Activated CD8-positive, alpha-beta memory T cell treated with anti-CD3 and anti-CD28 coated beads, Interleukin-2, amount 10 ng/mL, durations not matched to agents 7 days and 5 days (primary cell): ENCODE data around the gene ZNF584. TPM values are rescaled to one million over a fixed set of nuclear protein-coding genes. Genes with fewer than 3 reads are reported as not detected.
"Not testable (repeated sequence)": the region's sequence is repeated elsewhere in the genome, so short reads cannot be mapped to it uniquely, and the experiment has no call there.

Experiments used
- ATAC-seq: fragments of 150-1000 bp; cut with Tn5 transposase; one replicate; pipeline ENCODE4 v1.10.0; 2021; ENCODE audit warnings: moderate library complexity
- CTCF ChIA-PET: fragments of 350-600 bp; sonication (Branson Sonifier 250); formaldehyde crosslinking; loops from one replicate; lab custom pipeline; 2021; ENCODE audit warnings: antibody characterized with exemption; lab: Charles Lee
- DNase-seq: peaks from one replicate; pipeline ENCODE4 v3.0.0-alpha.2; 2020
- H3K27ac Mint-ChIP-seq: one replicate; pipeline ENCODE4 v1.8.0; 2021; ENCODE audit warnings: mild to moderate bottlenecking, mixed read lengths
- H3K27me3 Mint-ChIP-seq: one replicate; pipeline ENCODE4 v1.8.0; 2021; ENCODE audit warnings: mixed read lengths
- H3K36me3 Mint-ChIP-seq: one replicate; pipeline ENCODE4 v1.8.0; 2021; ENCODE audit warnings: mild to moderate bottlenecking, mixed read lengths
- H3K4me1 Mint-ChIP-seq: one replicate; pipeline ENCODE4 v1.8.0; 2021; ENCODE audit warnings: mixed read lengths
- H3K4me3 Mint-ChIP-seq: one replicate; pipeline ENCODE4 v1.8.0; 2021; ENCODE audit warnings: mild to moderate bottlenecking, moderate library complexity, mixed read lengths
- H3K9me3 Mint-ChIP-seq: one replicate; pipeline ENCODE4 v1.8.0; 2022; ENCODE audit warnings: low read depth, mixed read lengths
- total RNA-seq, 2 experiments: library from RNA; stranded (reverse); gene quantifications; one replicate each; pipeline ENCODE4 v1.2.3, GENCODE V29; 2021

The ZNF584 gene
- total RNA-seq, 2 experiments from 2014 or later: 7.8 to 11.2 TPM

DNA sequence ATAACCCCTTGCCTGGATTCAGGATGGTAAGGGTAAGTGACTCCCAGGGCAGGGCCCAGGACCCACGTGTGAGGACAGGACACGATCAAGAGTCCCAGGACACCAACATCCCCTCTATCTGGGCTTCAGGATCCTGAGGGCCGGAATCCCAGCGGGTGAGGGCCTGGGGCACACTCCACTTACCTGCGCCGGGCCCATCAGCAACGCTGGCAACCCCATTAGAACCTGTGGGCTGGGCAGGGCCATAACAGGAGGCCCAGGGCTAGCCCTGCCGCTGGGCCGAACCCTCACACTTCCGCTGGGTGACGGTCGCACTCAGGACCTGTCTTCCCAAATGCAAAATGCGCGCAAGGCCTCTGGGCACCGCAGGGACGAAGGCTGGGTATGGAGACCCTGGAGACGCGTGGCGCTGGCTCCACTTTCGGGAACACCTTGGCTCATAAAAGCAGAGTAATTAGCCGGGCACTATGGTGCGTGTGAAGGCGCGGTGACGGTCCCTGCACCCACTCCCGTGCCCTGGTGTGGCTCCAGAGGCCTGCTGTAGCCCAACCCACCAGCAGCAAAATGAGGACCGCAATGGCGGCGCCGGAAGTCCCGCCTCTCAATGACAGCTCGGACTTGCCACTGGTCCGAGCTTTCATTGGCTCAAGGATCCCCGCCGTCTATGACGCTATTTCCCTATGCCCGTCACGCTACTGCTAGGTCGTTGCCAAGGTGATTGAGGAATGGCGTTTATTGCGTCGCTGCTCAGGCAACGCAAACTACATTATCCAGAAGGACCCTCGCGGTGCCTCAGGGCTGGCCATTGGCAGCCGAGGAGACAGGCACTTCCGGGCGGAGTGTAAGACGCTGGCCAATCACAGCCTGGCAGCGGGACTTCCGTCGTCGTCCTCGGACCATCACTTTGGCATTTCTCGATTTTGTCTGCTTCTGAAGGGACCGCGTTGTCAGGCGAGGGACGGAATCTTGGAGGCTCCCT, 31.4 kb downstream of the ZNF584 start, which contains the start of gene ZNF132:
Gene ZNF132 (minus strand): TSS at position 578 of the 979 bp plus-strand sequence. CDS start 332 bp downstream, at position 246.
- Mint-ChIP-seq H3K27me3 (peaks cover 2% of the 10 kb centered on the region), H3K4me3 (peak within 1 kb of the TSS; percentile 82), H3K36me3 (peaks cover 51% of the 10 kb centered on the region), H3K9me3 (peaks cover 33% of the 10 kb centered on the region), H3K4me1 (peaks cover 28% of the 10 kb centered on the region), H3K27ac (peak within 1 kb of the TSS; percentile 92)
- ATAC-seq (peak; percentile 97), DNase-seq (peak; percentile 99)
- CTCF ChIA-PET: interaction anchor here (0.9 to 1.5 kb wide), 5 partner anchors 11 to 220 kb away, joined by 3 to 5 read pairs (median 4); partner anchors contain the start of genes ZNF324B and ZNF584

GRCh38 chr19:58440556-58440955, 32.1 kb downstream of the ZNF584 start:
- Mint-ChIP-seq H3K27ac (peak overlapping the region; percentile 92), H3K9me3 (peaks cover 29% of the 10 kb centered on the region), H3K4me1 (peaks cover 28% of the 10 kb centered on the region), H3K4me3 (peak overlapping the region; percentile 82), H3K36me3 (peaks cover 44% of the 10 kb centered on the region), H3K27me3 (peaks cover 2% of the 10 kb centered on the region)
- no peak for ATAC-seq
- CTCF ChIA-PET: interaction anchor here (0.9 to 1.5 kb wide), 5 partner anchors 11 to 221 kb away, joined by 3 to 5 read pairs (median 4); partner anchors contain the start of genes ZNF324B and ZNF584
- DNase-seq: no peak

DNA sequence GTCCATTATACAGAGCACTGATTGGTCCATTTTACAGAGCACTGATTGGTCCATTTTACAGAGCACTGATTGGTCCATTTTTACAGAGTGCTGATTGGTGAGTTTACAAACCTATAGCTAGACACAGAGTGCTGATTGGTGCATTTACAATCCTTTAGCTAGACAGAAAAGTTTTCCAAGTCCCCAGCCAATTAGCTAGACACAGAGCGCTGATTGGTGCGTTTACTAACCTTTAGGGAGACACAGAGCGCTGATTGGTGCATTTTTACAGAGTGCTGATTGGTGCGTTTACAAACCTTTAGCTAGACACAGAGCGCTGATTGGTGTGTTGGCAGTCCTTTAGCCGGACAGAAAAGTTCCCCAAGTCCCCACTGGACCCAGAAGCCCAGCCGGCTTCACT, 34.5 kb downstream of the ZNF584 start:
- H3K36me3 Mint-ChIP-seq: peaks cover 23% of the 10 kb centered on the region
- DNase-seq, H3K4me3 Mint-ChIP-seq, ATAC-seq, CTCF ChIA-PET, H3K27me3 Mint-ChIP-seq, H3K27ac Mint-ChIP-seq: not testable (repeated sequence)
- peaks cover 23% of the 10 kb centered on the region for H3K4me1 Mint-ChIP-seq
- peaks cover 18% of the 10 kb centered on the region for H3K9me3 Mint-ChIP-seq

- H3K4me3 Mint-ChIP-seq, H3K27ac Mint-ChIP-seq, CTCF ChIA-PET, H3K36me3 Mint-ChIP-seq, H3K27me3 Mint-ChIP-seq, ATAC-seq, DNase-seq, H3K9me3 Mint-ChIP-seq: not testable (repeated sequence)
- H3K4me1 Mint-ChIP-seq: peaks cover 20% of the 10 kb centered on the region
These were observed 40.4 kb downstream of the ZNF584 start for GRCh38 chr19:58448860-58449259.

DNA sequence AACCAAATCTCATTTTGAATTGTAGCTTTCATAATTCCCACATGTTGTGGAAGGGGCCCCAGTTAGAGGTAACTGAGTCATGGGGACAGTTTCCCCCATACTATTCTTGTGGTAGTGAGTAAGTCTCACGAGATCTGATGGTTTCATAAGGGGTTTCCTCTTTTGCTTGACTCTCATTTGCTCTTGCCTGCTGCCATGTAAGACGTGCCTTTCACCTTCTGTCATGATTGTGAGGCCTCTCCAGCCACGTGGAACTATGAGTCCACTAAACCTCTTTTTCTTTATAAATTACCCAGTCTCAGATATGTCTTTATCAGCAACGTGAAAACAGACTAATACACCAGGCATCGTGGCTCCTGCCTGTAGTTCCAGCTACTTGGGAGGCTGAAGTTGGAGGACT, 41.5 kb downstream of the ZNF584 start:
- not testable (repeated sequence) for ATAC-seq, H3K27ac Mint-ChIP-seq, H3K27me3 Mint-ChIP-seq, H3K9me3 Mint-ChIP-seq, H3K4me3 Mint-ChIP-seq, DNase-seq
- CTCF ChIA-PET: interaction anchor here (1.9 kb wide), 1 partner anchor 17 kb away, joined by 4 read pairs; the partner anchor contains the start of gene ZNF324
- Mint-ChIP-seq H3K36me3 (peaks cover 14% of the 10 kb centered on the region), H3K4me1 (peaks cover 20% of the 10 kb centered on the region)

DNA sequence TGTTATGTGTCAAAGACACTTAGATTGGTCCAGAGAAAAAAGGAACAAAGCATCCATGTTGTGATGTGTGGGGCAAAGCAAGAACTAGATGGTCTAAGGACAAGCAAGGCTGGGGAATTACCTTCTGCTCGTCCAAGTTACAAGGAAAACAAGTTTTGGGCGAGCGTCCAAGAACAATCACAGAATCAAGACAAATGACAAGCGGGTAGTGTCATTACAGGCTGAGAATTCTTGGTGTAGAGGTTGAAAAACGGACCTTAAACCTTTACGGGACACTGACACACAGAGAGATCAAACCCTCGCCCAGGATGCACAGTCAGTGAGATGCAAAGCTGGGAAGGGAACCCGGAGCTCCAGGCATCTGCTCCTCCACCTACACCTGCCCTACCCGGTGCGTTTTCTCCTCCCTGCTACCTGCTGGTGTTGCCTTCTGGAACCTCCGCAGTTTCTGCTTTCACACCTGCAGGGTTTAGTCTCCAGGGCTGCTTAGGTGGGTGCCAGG, 42.5 kb downstream of the ZNF584 start:
- DNase-seq: no peak
- Mint-ChIP-seq H3K4me3 (peak overlapping the region; percentile 74), H3K9me3 (peaks cover 9% of the 10 kb centered on the region), H3K27ac (no peak overlapping the region), H3K4me1 (peaks cover 20% of the 10 kb centered on the region), H3K36me3 (peaks cover 14% of the 10 kb centered on the region), H3K27me3 (peaks cover 5% of the 10 kb centered on the region)
- CTCF ChIA-PET: interaction anchor here (0.7 to 1.9 kb wide), 7 partner anchors 11 to 69 kb away, joined by 3 to 7 read pairs (median 4); partner anchors contain the start of genes ZBTB45, ZNF132, ZNF324 and ZNF584
- peak; percentile 26 for ATAC-seq

DNA sequence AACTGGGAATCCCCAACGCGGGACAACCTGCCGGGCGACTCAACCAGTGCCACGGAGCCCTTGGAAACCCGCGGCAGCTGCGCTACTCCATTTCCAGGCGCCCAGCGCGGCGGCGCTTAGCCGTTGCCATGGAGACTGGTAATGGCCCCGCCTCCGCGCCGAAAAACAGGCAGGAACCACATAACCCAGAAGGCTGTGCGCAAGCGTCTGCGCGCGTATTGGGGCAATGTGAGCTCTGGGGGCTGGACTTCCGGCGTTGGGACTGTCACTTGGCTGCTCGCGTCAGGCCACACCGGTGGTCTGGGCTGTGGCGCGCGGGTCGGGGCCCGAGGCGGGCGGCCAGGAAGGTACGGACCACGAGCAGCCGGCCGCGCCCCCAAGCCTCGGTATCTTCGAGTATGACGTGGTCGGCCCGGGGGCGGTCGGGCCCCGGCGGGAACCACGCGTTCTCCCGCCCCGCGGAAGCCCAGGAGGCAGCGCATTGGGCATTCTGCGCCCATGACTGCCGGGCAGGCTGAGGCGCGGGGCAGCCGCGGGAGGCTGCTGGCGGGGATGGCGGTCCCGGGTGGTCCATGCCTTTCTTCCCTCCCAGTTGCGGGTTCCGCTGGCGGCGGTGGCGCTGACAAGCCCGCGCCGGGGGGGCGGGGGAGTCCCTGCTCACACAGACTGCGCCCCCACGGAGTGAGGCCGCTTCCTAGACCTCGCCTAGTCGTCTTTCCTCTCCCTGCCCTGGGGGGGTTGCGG, 43.1 kb downstream of the ZNF584 start, which contains the start of gene ZNF324B:
Gene ZNF324B (plus strand): TSS at position 265 of the 744 bp plus-strand sequence. CDS start 2,080 bp downstream, outside the sequence.
- H3K4me3 Mint-ChIP-seq: peak within 1 kb of the TSS; percentile 74
- H3K4me1 Mint-ChIP-seq: peaks cover 20% of the 10 kb centered on the region
- CTCF ChIA-PET: interaction anchor here (0.9 to 1.9 kb wide), 6 partner anchors 11 to 68 kb away, joined by 3 to 7 read pairs (median 4); partner anchors contain the start of genes ZBTB45, ZNF132 and ZNF324
- H3K27me3 Mint-ChIP-seq: peaks cover 5% of the 10 kb centered on the region
- H3K36me3 Mint-ChIP-seq: peaks cover 15% of the 10 kb centered on the region
- DNase-seq (peak; percentile 98), ATAC-seq (peak; percentile 98)
- peak within 1 kb of the TSS; percentile 58 for H3K27ac Mint-ChIP-seq
- H3K9me3 Mint-ChIP-seq: peaks cover 9% of the 10 kb centered on the region

GRCh38 chr19:58453743-58454142, 45.3 kb downstream of the ZNF584 start:
- no peak for DNase-seq
- Mint-ChIP-seq H3K36me3 (peaks cover 23% of the 10 kb centered on the region), H3K4me3 (no peak overlapping the region), H3K27ac (no peak overlapping the region), H3K27me3 (peaks cover 3% of the 10 kb centered on the region), H3K9me3 (peaks cover 2% of the 10 kb centered on the region), H3K4me1 (peaks cover 20% of the 10 kb centered on the region)
- CTCF ChIA-PET: no interaction called here
- ATAC-seq: no peak

- Mint-ChIP-seq H3K27me3 (no peaks in the 10 kb centered on the region), H3K27ac (no peak overlapping the region), H3K4me1 (peaks cover 18% of the 10 kb centered on the region), H3K4me3 (no peak overlapping the region), H3K36me3 (peaks cover 23% of the 10 kb centered on the region), H3K9me3 (no peaks in the 10 kb centered on the region)
- CTCF ChIA-PET: no interaction called here
- DNase-seq (no peak), ATAC-seq (no peak)
These were observed 46.9 kb downstream of the ZNF584 start for GRCh38 chr19:58455306-58455705.

DNA sequence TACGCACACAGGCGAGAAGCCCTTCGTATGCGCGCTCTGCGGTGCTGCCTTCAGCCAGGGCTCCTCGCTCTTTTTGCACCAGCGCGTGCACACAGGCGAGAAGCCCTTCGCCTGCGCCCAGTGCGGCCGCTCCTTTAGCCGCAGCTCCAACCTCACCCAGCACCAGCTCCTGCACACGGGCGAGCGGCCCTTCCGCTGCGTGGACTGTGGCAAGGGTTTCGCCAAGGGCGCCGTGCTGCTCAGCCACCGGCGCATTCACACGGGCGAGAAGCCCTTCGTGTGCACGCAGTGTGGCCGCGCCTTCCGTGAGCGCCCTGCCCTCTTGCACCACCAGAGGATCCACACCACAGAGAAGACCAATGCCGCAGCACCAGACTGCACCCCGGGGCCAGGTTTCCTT, 47.7 kb downstream of the ZNF584 start:
- no peak for ATAC-seq
- no peak overlapping the region for H3K27ac Mint-ChIP-seq
- peaks cover 11% of the 10 kb centered on the region for H3K4me1 Mint-ChIP-seq
- CTCF ChIA-PET: no interaction called here
- H3K4me3 Mint-ChIP-seq: no peak overlapping the region
- no peaks in the 10 kb centered on the region for H3K27me3 Mint-ChIP-seq
- DNase-seq: no peak
- H3K9me3 Mint-ChIP-seq: no peaks in the 10 kb centered on the region
- peaks cover 23% of the 10 kb centered on the region for H3K36me3 Mint-ChIP-seq

- Mint-ChIP-seq H3K9me3 (no peaks in the 10 kb centered on the region), H3K27ac (no peak overlapping the region), H3K36me3 (peaks cover 18% of the 10 kb centered on the region), H3K4me3 (no peak overlapping the region), H3K27me3 (no peaks in the 10 kb centered on the region), H3K4me1 (peaks cover 2% of the 10 kb centered on the region)
- ATAC-seq (no peak), DNase-seq (no peak)
- CTCF ChIA-PET: interaction anchor here (1.0 to 1.2 kb wide), 2 partner anchors 15 to 59 kb away, joined by 3 read pairs; no protein-coding TSS in a partner anchor
These were observed 51.6 kb downstream of the ZNF584 start for GRCh38 chr19:58460039-58460438.

- peaks cover 2% of the 10 kb centered on the region for H3K27me3 Mint-ChIP-seq
- H3K36me3 Mint-ChIP-seq: peaks cover 7% of the 10 kb centered on the region
- peak; percentile 24 for ATAC-seq
- H3K27ac Mint-ChIP-seq: no peak overlapping the region
- peak overlapping the region; percentile 76 for H3K4me3 Mint-ChIP-seq
- CTCF ChIA-PET: interaction anchor here (0.9 to 1.5 kb wide), 3 partner anchors 15 to 89 kb away, joined by 3 to 4 read pairs (median 4); partner anchors contain the start of genes ZBTB45 and ZNF324B
- no peaks in the 10 kb centered on the region for H3K9me3 Mint-ChIP-seq
- peaks cover 21% of the 10 kb centered on the region for H3K4me1 Mint-ChIP-seq
- DNase-seq: no peak
These were observed 57.8 kb downstream of the ZNF584 start for GRCh38 chr19:58466089-58466759.
